ENCODE results near the gene GPANK1. TPM values are rescaled to one million over a fixed set of nuclear protein-coding genes. Genes with fewer than 3 reads are reported as not detected.

The GPANK1 gene
- total and polyA plus RNA-seq, 10 of the 15 experiments (the other 5 are each of a cell fraction or from before 2014, with no cell fraction given): 11.7 to 36.3 (median 17.5) TPM

DNA sequence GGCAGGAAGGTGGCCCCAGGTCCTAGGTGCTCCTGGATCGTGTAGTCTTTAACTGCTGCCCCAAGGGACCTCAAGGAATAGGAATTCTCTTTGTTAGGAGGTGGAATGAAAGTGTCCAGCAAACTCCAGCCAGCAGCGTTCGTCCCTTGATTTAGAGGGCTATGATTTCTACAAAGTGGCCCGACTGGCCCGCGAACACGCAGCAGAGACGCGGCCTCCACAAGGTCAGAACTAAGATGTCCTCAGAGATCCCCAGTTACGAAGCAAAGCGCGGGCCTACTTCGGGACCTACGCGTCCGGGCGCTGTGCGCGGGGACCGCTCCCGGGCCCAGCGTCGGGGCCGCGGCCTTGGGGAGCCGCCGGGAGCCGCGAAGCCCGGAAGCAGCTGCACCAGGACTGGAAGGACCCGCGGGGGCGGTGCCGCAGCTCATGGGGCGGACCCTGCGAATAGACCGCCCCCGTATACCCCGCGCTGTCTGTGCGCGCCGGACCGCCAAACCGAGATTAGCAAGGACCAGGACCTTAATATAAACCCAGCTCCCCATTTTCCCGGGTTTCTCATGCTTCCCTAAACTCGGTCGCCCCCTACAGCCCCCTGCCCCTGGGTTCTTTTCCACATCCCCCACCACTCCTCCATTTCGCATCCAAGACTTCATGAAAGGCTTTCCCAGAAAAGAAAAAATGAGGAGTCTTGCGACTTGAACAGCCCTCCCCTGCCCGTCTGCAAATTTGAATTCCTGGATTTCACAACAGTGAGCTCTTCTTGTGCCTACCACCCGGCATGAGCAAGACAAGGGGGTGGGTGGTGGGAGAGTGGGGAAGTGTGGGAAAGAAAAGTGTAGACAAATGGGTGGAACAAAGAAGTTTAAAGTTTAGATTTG is 4.2 kb downstream of the GPANK1 start, which contains the start of gene C6orf47 (continued):
- TF ChIP-seq SIN3A (IDR thresholded peaks at IDR 0.05; ENCODE audit: low read depth, low read length) (peak; percentile 74; the same call in 1 of the 2 replicates), SUPT20H (IDR thresholded peaks at IDR 0.05; ENCODE audit: borderline replicate concordance, control insufficient read depth, low read depth, low read length) (no peak), MXI1 (IDR thresholded peaks at IDR 0.05; ENCODE audit: low read depth, low read length) (peak; percentile 61), ZSCAN29 (IDR thresholded peaks at IDR 0.05) (no peak), GABPA (IDR thresholded peaks at IDR 0.05; ENCODE audit: low read depth) (no peak), SIX5 (IDR thresholded peaks at IDR 0.05; ENCODE audit: low read depth, low read length, severe bottlenecking) (no peak), SPI1 (IDR thresholded peaks at IDR 0.05; ENCODE audit: borderline replicate concordance, insufficient read depth, low read depth, low read length) (no peak), TCF12 (IDR thresholded peaks at IDR 0.05; ENCODE audit: low read depth, low read length) (peak; percentile 73), CREB1 (IDR thresholded peaks at IDR 0.05; ENCODE audit: low read depth) (no peak), TCF3 (IDR thresholded peaks at IDR 0.05; ENCODE audit: borderline replicate concordance, insufficient read depth, low read depth, low read length) (0 out of 2 replicates have a peak, but pooled peaks have one; percentile 54), KDM1A (IDR thresholded peaks at IDR 0.05; ENCODE audit: borderline replicate concordance) (no peak)
- TF ChIP-seq, protein P1, sequence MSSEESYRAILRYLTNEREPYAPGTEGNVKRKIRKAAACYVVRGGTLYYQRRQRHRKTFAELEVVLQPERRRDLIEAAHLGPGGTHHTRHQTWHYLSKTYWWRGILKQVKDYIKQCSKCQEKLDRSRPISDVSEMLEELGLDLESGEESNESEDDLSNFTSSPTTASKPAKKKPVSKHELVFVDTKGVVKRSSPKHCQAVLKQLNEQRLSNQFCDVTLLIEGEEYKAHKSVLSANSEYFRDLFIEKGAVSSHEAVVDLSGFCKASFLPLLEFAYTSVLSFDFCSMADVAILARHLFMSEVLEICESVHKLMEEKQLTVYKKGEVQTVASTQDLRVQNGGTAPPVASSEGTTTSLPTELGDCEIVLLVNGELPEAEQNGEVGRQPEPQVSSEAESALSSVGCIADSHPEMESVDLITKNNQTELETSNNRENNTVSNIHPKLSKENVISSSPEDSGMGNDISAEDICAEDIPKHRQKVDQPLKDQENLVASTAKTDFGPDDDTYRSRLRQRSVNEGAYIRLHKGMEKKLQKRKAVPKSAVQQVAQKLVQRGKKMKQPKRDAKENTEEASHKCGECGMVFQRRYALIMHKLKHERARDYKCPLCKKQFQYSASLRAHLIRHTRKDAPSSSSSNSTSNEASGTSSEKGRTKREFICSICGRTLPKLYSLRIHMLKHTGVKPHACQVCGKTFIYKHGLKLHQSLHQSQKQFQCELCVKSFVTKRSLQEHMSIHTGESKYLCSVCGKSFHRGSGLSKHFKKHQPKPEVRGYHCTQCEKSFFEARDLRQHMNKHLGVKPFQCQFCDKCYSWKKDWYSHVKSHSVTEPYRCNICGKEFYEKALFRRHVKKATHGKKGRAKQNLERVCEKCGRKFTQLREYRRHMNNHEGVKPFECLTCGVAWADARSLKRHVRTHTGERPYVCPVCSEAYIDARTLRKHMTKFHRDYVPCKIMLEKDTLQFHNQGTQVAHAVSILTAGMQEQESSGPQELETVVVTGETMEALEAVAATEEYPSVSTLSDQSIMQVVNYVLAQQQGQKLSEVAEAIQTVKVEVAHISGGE (CRISPR knock-in tag; IDR thresholded peaks at IDR 0.05): no peak
- TF ChIP-seq, protein P2, sequence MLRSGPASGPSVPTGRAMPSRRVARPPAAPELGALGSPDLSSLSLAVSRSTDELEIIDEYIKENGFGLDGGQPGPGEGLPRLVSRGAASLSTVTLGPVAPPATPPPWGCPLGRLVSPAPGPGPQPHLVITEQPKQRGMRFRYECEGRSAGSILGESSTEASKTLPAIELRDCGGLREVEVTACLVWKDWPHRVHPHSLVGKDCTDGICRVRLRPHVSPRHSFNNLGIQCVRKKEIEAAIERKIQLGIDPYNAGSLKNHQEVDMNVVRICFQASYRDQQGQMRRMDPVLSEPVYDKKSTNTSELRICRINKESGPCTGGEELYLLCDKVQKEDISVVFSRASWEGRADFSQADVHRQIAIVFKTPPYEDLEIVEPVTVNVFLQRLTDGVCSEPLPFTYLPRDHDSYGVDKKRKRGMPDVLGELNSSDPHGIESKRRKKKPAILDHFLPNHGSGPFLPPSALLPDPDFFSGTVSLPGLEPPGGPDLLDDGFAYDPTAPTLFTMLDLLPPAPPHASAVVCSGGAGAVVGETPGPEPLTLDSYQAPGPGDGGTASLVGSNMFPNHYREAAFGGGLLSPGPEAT (IDR thresholded peaks at IDR 0.05; ENCODE audit: low read depth): no peak
- TF ChIP-seq, protein P3, sequence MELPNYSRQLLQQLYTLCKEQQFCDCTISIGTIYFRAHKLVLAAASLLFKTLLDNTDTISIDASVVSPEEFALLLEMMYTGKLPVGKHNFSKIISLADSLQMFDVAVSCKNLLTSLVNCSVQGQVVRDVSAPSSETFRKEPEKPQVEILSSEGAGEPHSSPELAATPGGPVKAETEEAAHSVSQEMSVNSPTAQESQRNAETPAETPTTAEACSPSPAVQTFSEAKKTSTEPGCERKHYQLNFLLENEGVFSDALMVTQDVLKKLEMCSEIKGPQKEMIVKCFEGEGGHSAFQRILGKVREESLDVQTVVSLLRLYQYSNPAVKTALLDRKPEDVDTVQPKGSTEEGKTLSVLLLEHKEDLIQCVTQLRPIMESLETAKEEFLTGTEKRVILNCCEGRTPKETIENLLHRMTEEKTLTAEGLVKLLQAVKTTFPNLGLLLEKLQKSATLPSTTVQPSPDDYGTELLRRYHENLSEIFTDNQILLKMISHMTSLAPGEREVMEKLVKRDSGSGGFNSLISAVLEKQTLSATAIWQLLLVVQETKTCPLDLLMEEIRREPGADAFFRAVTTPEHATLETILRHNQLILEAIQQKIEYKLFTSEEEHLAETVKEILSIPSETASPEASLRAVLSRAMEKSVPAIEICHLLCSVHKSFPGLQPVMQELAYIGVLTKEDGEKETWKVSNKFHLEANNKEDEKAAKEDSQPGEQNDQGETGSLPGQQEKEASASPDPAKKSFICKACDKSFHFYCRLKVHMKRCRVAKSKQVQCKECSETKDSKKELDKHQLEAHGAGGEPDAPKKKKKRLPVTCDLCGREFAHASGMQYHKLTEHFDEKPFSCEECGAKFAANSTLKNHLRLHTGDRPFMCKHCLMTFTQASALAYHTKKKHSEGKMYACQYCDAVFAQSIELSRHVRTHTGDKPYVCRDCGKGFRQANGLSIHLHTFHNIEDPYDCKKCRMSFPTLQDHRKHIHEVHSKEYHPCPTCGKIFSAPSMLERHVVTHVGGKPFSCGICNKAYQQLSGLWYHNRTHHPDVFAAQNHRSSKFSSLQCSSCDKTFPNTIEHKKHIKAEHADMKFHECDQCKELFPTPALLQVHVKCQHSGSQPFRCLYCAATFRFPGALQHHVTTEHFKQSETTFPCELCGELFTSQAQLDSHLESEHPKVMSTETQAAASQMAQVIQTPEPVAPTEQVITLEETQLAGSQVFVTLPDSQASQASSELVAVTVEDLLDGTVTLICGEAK (IDR thresholded peaks at IDR 0.05; ENCODE audit: borderline replicate concordance): no peak
- TF ChIP-seq, protein P4, sequence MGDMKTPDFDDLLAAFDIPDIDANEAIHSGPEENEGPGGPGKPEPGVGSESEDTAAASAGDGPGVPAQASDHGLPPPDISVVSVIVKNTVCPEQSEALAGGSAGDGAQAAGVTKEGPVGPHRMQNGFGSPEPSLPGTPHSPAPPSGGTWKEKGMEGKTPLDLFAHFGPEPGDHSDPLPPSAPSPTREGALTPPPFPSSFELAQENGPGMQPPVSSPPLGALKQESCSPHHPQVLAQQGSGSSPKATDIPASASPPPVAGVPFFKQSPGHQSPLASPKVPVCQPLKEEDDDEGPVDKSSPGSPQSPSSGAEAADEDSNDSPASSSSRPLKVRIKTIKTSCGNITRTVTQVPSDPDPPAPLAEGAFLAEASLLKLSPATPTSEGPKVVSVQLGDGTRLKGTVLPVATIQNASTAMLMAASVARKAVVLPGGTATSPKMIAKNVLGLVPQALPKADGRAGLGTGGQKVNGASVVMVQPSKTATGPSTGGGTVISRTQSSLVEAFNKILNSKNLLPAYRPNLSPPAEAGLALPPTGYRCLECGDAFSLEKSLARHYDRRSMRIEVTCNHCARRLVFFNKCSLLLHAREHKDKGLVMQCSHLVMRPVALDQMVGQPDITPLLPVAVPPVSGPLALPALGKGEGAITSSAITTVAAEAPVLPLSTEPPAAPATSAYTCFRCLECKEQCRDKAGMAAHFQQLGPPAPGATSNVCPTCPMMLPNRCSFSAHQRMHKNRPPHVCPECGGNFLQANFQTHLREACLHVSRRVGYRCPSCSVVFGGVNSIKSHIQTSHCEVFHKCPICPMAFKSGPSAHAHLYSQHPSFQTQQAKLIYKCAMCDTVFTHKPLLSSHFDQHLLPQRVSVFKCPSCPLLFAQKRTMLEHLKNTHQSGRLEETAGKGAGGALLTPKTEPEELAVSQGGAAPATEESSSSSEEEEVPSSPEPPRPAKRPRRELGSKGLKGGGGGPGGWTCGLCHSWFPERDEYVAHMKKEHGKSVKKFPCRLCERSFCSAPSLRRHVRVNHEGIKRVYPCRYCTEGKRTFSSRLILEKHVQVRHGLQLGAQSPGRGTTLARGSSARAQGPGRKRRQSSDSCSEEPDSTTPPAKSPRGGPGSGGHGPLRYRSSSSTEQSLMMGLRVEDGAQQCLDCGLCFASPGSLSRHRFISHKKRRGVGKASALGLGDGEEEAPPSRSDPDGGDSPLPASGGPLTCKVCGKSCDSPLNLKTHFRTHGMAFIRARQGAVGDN (IDR thresholded peaks at IDR 0.05): peak; percentile 77; the same call in 1 of the 2 replicates

All from GM12878 (cell line).